Spleen (tissue), 11 donors: Measurements from ENCODE around the gene ALKBH3. TPM values are rescaled to one million over a fixed set of nuclear protein-coding genes. Genes with fewer than 3 reads are reported as not detected.

ENCODE experiments used
- DNase-seq: peaks from one replicate; pipeline ENCODE4 v3.0.0-alpha.2; 2020
- H3K27ac ChIP-seq, 8 donors: fragments of 200-600 bp; sonication (generic) in 7 of 8; 1 replicate in 4 of 8; 2 replicates in 4 of 8; pipeline versions ENCODE4 v1.5.0 to v1.8.0; 2016 to 2021; ENCODE audit warnings: inconsistent platforms in 4 of 8, mild to moderate bottlenecking in 4 of 8, moderate library complexity in 1 of 8
- H3K27me3 ChIP-seq, 7 donors: fragments of 200-600 bp; sonication (generic) in 6 of 7; replicated peaks in 1 of 7; 1 replicate in 4 of 7; 2 replicates in 3 of 7; pipeline versions ENCODE4 v1.5.0 to v1.8.0; 2016 to 2021; ENCODE audit warnings: inconsistent platforms in 3 of 7, mild to moderate bottlenecking in 1 of 7
- H3K36me3 ChIP-seq, 6 donors: fragments of 200-600 bp; sonication (generic) in 5 of 6; 1 replicate in 4 of 6; 2 replicates in 2 of 6; pipeline versions ENCODE4 v1.5.0 to v1.8.0; 2016 to 2021; ENCODE audit warnings: inconsistent platforms in 2 of 6
- H3K4me1 ChIP-seq, 6 donors: fragments of 200-600 bp; sonication (generic) in 5 of 6; 1 replicate in 3 of 6; 2 replicates in 3 of 6; pipeline versions ENCODE4 v1.5.0 to v1.8.0; 2016 to 2021; ENCODE audit warnings: inconsistent platforms in 3 of 6
- H3K4me3 ChIP-seq, 8 donors: fragments of 200-600 bp; sonication (generic) in 7 of 8; 1 replicate in 4 of 8; 2 replicates in 4 of 8; pipeline versions ENCODE4 v1.5.0 to v1.8.0; 2016 to 2021; ENCODE audit warnings: inconsistent platforms in 4 of 8, mild to moderate bottlenecking in 4 of 8, moderate library complexity in 2 of 8
- H3K9me3 ChIP-seq, 8 donors: fragments of 200-600 bp; sonication (generic) in 7 of 8; 1 replicate in 4 of 8; 2 replicates in 4 of 8; pipeline versions ENCODE4 v1.5.0 to v1.8.0; 2016 to 2021; ENCODE audit warnings: inconsistent platforms in 4 of 8
- CTCF ChIP-seq, 11 experiments: fragments of 200-600 bp in 7 of 11; fragments of 450-650 bp in 4 of 11; sonication (generic) in 4 of 11; IDR thresholded peaks in 8 of 11; conservative IDR thresholded peaks in 3 of 11; 1 replicate in 7 of 11; 2 replicates in 4 of 11; pipeline versions ENCODE4 v1.4.0 to v1.8.0; 2016 to 2021; ENCODE audit warnings: antibody characterized with exemption in 11 of 11, inconsistent platforms in 4 of 11, mild to moderate bottlenecking in 1 of 11
- POLR2A ChIP-seq, 3 donors: fragments of 450-650 bp; IDR thresholded peaks; one replicate each; pipeline ENCODE4 v1.5.1; 2017; ENCODE audit warnings: antibody characterized with exemption in 3 of 3, mild to moderate bottlenecking in 1 of 3
- POLR2AphosphoS5 ChIP-seq, 3 donors: sonication (generic); formaldehyde crosslinking; IDR thresholded peaks; one replicate each; pipeline ENCODE4 v1.5.1; 2017; ENCODE audit warnings: antibody characterized with exemption in 3 of 3
- WGBS, 5 donors: extraction: QIAGEN DNeasy Blood & Tissue Kit in 3 of 5; methylation state at CpG; one replicate each; pipeline versions ENCODE4 v1.1.5 to v1.1.7; 2013 to 2018; 5-methylcytosine and 5-hydroxymethylcytosine counted together
- intact Hi-C: fragments of 100-400 bp; cut with DNase I; formaldehyde crosslinking; loops from one replicate; pipeline ENCODE4 v1.15.0; 2023; ENCODE audit warnings: low total_unique reads
- polyA plus RNA-seq, 3 donors: library from polyadenylated mRNA; stranded (reverse); fragments of 200-250 nt; gene quantifications; one replicate each; pipeline ENCODE4 v1.2.1, GENCODE V29; 2013
- total RNA-seq, 7 donors: library from RNA; depleted of rRNA in 3 of 7; stranded (reverse); fragments of >200 nt in 3 of 7; fragmentation: NEBNext Ultra II Directional in 4 of 7; extraction: Animal tissue kit (Norgen Biotek cat#: 25700) in 4 of 7; gene quantifications; one replicate each; pipeline versions ENCODE4 v1.1.0 to v1.2.1, GENCODE V29; 2016 to 2021
- donor health status: healthy with polysubstance abuse.
- donor health status: DM: no; HTN: no; CAD: no; lungs with moderate emphysema.
- donor health status: DM: no; HTN: no; CAD: no.
- donor health status: Bipolar disorder and iron deficiency.
- donor health status: healthy.
- donor health status: DM: no; HTN: no; CAD: no.
- donor health status: DM: yes; HTN: yes; CAD: no.

Gene ALKBH3
- total and polyA plus RNA-seq, 10 donors = 21.6 to 42.2 (median 32.6) TPM

- DNase-seq = no peak
These were observed 18.5 kb downstream of the ALKBH3 start for GRCh38 chr11:43899094-43899493.

GRCh38 chr11:43901551-43901950 is 20.9 kb downstream of the ALKBH3 start:
- WGBS, 5 donors = 88 to 91% (median 90%) methylated on average over 4 of the region's 4 CpGs

More at GRCh38 chr11:43899094-43899493, 18.5 kb downstream of the ALKBH3 start:
- Histone ChIP-seq H3K36me3 (peaks cover 0 to 100% (median 68%) of the 10 kb centered on the region in 6 donors), H3K27ac (no peak overlapping the region), H3K4me1 (peaks cover 0 to 5% (median 0%) of the 10 kb centered on the region in 6 donors), H3K27me3 (no peaks in the 10 kb centered on the region), H3K9me3 (no peaks in the 10 kb centered on the region), H3K4me3 (no peak overlapping the region)
- WGBS, 5 donors = 88 to 96% (median 89%) methylated on average over 11 to 13 of the region's 13 CpGs
- TF ChIP-seq CTCF (IDR thresholded peaks at IDR 0.05 in 8 of 11, conservative IDR thresholded peaks at IDR 0.05 in 3 of 11) (no peak), POLR2A (IDR thresholded peaks at IDR 0.05) (no peak), POLR2AphosphoS5 (IDR thresholded peaks at IDR 0.05) (no peak)
- intact Hi-C loops = no loop called here

GRCh38 chr11:43903078-43903477 is 22.4 kb downstream of the ALKBH3 start:
- TF ChIP-seq POLR2AphosphoS5 (IDR thresholded peaks at IDR 0.05) (no peak), POLR2A (IDR thresholded peaks at IDR 0.05) (no peak), CTCF (IDR thresholded peaks at IDR 0.05 in 8 of 11, conservative IDR thresholded peaks at IDR 0.05 in 3 of 11) (no peak)
- no peaks in the 10 kb centered on the region for H3K9me3 ChIP-seq
- intact Hi-C loops = no loop called here
- DNase-seq = no peak
- H3K27me3 ChIP-seq = no peaks in the 10 kb centered on the region
- H3K4me3 ChIP-seq = no peak overlapping the region
- H3K27ac ChIP-seq = no peak overlapping the region
- peaks cover 0 to 97% (median 44%) of the 10 kb centered on the region in 6 donors for H3K36me3 ChIP-seq
- peaks cover 0 to 22% (median 10%) of the 10 kb centered on the region in 6 donors for H3K4me1 ChIP-seq
- WGBS, 5 donors = 90 to 99% (median 94%) methylated on average over 2 of the region's 2 CpGs

More at GRCh38 chr11:43901551-43901950, 20.9 kb downstream of the ALKBH3 start:
- Histone ChIP-seq H3K27ac (peak overlapping the region in 2 of 8 donors; percentile 16 to 18), H3K9me3 (no peaks in the 10 kb centered on the region), H3K27me3 (no peaks in the 10 kb centered on the region), H3K4me1 (peaks cover 0 to 17% (median 10%) of the 10 kb centered on the region in 6 donors), H3K36me3 (peaks cover 0 to 97% (median 59%) of the 10 kb centered on the region in 6 donors), H3K4me3 (no peak overlapping the region)
- no peak for TF ChIP-seq POLR2A (IDR thresholded peaks at IDR 0.05)
- TF ChIP-seq POLR2AphosphoS5 (IDR thresholded peaks at IDR 0.05) = no peak
- TF ChIP-seq CTCF (IDR thresholded peaks at IDR 0.05 in 8 of 11, conservative IDR thresholded peaks at IDR 0.05 in 3 of 11) = no peak
- no peak for DNase-seq
- intact Hi-C loops = no loop called here

- Histone ChIP-seq H3K4me1 (peaks cover 0 to 22% (median 10%) of the 10 kb centered on the region in 6 donors), H3K27ac (peak overlapping the region in 4 of 8 donors; percentile 53 to 72 (median 66)), H3K4me3 (no peak overlapping the region), H3K9me3 (no peaks in the 10 kb centered on the region), H3K27me3 (no peaks in the 10 kb centered on the region), H3K36me3 (peaks cover 0 to 97% (median 37%) of the 10 kb centered on the region in 6 donors)
- TF ChIP-seq POLR2AphosphoS5 (IDR thresholded peaks at IDR 0.05) = no peak
- TF ChIP-seq CTCF (IDR thresholded peaks at IDR 0.05 in 8 of 11, conservative IDR thresholded peaks at IDR 0.05 in 3 of 11) = no peak
- no peak for TF ChIP-seq POLR2A (IDR thresholded peaks at IDR 0.05)
- WGBS, 5 donors = 93 to 100% (median 97%) methylated on average over 4 of the region's 4 CpGs
- intact Hi-C loops = no loop called here
- no peak for DNase-seq
These were observed 23.3 kb downstream of the ALKBH3 start for GRCh38 chr11:43903969-43904368.
